Activated CD4-positive, alpha-beta T cell treated with anti-CD3 and anti-CD28 coated beads for 36 hours (primary cell): ENCODE measurements around the gene SNX24. TPM values are rescaled to one million over a fixed set of nuclear protein-coding genes. Genes with fewer than 3 reads are reported as not detected.
"Not testable (repeated sequence)": the region's sequence is repeated elsewhere in the genome, so short reads cannot be mapped to it uniquely, and the experiment has no call there.

Experiments used
- ATAC-seq: fragments of 200-7000 bp; cut with Tn5 transposase; one replicate; pipeline ENCODE4 v1.10.0; 2021; ENCODE audit warnings: mild to moderate bottlenecking, moderate library complexity
- CTCF ChIA-PET: fragments of 350-600 bp; sonication (Branson Sonifier 250); formaldehyde crosslinking; loops from one replicate; lab custom pipeline; 2021; ENCODE audit warnings: antibody characterized with exemption; lab: Charles Lee
- POLR2A ChIA-PET: fragments of 350-600 bp; sonication (Branson Sonifier 250); formaldehyde crosslinking; loops from one replicate; lab custom pipeline; 2021; ENCODE audit warnings: antibody characterized with exemption, inconsistent platforms; lab: Charles Lee
- DNase-seq: peaks from one replicate; pipeline ENCODE4 v3.0.0-alpha.2; 2020
- H3K27ac Mint-ChIP-seq: one replicate; pipeline ENCODE4 v1.8.0; 2021; ENCODE audit warnings: mixed read lengths
- H3K27me3 Mint-ChIP-seq: one replicate; pipeline ENCODE4 v1.8.0; 2021; ENCODE audit warnings: mixed read lengths
- H3K36me3 Mint-ChIP-seq: one replicate; pipeline ENCODE4 v1.8.0; 2021; ENCODE audit warnings: low read depth, mixed read lengths
- H3K4me1 Mint-ChIP-seq: one replicate; pipeline ENCODE4 v1.8.0; 2021; ENCODE audit warnings: mixed read lengths
- H3K4me3 Mint-ChIP-seq: one replicate; pipeline ENCODE4 v1.8.0; 2021; ENCODE audit warnings: mild to moderate bottlenecking, moderate library complexity, mixed read lengths
- H3K9me3 Mint-ChIP-seq: one replicate; pipeline ENCODE4 v1.8.0; 2021; ENCODE audit warnings: low read depth, mixed read lengths
- intact Hi-C, 2 experiments: fragments of 100-400 bp; cut with DNase I in 1 of 2; cut with micrococcal nuclease in 1 of 2; formaldehyde crosslinking; loops; one replicate each; pipeline versions ENCODE4 v1.14.2 to v1.15.1; 2022 to 2024; cut with DNase I, micrococcal nuclease
- total RNA-seq, 2 experiments: library from RNA; stranded (reverse); gene quantifications; one replicate each; pipeline ENCODE4 v1.2.3, GENCODE V29; 2021

The SNX24 gene
- total RNA-seq, 2 experiments from 2014 or later: 4.0 to 4.9 TPM

DNA sequence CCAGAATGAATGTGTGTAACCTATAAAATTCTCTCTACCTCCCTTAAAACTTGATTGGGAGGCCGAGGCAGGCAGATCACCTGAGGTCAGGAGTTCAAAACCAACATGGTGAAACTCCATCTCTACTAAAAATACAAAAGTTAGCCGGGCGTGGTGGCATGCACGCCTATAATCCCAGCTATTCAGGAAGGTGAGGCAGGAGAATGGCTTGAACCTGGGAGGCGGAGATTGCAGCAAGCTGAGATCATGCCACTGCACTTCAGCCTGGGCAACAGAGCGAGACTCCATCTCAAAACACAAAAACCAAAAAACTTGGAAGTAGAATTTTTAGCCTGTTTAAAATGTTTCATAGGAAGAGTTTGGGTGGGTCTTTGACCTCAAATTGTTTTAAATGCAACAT is 122.6 kb downstream of the SNX24 start:
- POLR2A ChIA-PET, H3K27ac Mint-ChIP-seq, DNase-seq, H3K4me3 Mint-ChIP-seq, intact Hi-C loops, H3K27me3 Mint-ChIP-seq, CTCF ChIA-PET, H3K36me3 Mint-ChIP-seq, ATAC-seq, H3K9me3 Mint-ChIP-seq, H3K4me1 Mint-ChIP-seq: not testable (repeated sequence)

DNA sequence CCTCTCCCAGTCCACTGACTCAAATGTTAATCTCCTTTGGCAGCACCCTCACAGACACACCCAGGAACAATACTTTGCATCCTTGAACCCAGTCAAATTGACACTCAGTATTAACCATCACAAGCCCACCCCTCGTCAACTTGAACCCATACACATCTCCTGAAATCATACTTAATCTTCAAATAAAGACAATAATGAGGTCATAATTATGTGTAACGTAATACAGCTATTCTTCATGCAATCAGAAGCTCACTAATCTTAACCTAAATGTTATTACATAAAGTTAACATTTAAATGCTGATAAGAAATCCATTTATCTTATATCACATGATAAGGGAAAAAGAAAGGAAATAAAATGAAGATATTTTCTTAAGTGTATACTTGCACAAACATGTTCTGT is 125.9 kb downstream of the SNX24 start:
- Mint-ChIP-seq H3K4me3 (no peak overlapping the region), H3K27ac (no peak overlapping the region), H3K36me3 (peaks cover 3% of the 10 kb centered on the region), H3K4me1 (no peaks in the 10 kb centered on the region), H3K9me3 (no peaks in the 10 kb centered on the region), H3K27me3 (no peaks in the 10 kb centered on the region)
- DNase-seq (no peak), ATAC-seq (no peak)
- intact Hi-C loops: no loop called here
- ChIA-PET CTCF (no interaction called here), POLR2A (no interaction called here)

DNA sequence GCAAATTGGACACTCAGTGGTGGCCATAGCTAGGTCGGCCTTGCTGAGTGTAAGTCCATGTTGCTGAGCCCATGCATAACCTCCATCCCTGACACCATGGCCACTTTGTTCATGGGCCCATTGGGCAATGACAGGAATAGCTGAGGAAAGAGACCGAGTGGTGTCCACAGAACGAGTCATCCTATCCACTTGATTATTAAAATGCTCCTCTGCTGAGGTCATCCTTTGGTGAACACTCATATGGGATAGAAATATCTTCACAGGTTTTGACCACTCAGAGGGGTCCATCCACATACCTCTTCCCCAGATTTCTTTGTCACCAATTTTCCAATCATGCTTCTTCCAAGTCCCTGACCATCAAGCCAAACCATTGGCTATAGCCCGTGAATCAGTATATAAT is 127.5 kb downstream of the SNX24 start:
- CTCF ChIA-PET: no interaction called here
- Mint-ChIP-seq H3K4me1 (no peaks in the 10 kb centered on the region), H3K4me3 (no peak overlapping the region), H3K9me3 (no peaks in the 10 kb centered on the region), H3K36me3 (peaks cover 3% of the 10 kb centered on the region), H3K27me3 (no peaks in the 10 kb centered on the region), H3K27ac (no peak overlapping the region)
- POLR2A ChIA-PET: no interaction called here
- intact Hi-C loops: no loop called here
- no peak for DNase-seq
- ATAC-seq: no peak

DNA sequence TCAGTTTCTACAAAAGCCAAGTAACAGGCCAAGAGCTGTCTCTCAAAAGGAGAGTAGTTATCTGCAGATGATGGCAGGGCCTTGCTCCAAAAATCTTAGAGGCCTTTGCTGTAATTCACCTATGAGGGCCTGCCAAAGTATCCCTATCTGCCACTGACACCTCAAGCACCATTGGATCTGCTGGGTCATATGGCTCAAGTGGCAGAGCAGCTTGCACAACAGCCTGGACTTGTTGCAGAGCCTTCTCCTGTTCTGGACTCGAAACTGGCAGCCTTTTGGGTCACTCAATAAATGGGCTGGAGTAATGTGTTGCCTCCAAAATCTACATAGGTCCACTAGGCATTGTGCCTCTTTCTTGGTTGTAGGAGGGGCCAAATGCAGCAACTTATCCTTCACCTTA is 128.3 kb downstream of the SNX24 start:
- CTCF ChIA-PET, ATAC-seq, H3K4me3 Mint-ChIP-seq, H3K36me3 Mint-ChIP-seq, H3K9me3 Mint-ChIP-seq, H3K27ac Mint-ChIP-seq, POLR2A ChIA-PET, H3K4me1 Mint-ChIP-seq, H3K27me3 Mint-ChIP-seq, DNase-seq, intact Hi-C loops: not testable (repeated sequence)

DNA sequence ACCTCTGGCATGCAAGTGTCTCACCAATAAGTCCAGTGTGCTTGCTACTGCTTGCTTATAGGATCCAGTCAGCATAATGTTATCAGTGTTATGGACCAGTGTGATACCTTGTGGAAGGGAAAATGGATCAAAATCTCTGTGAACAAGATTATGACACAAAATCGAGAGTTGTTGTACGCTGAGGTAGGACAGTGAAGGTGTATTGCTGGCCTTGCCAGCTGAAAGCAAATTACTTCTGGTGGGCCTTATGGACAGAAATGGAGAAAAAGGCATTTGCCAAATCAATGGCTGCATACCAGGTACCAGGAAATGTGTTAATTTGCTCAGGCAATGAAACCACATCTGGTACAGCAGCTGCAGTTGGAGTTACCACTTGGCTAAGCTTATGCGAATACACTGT is 128.8 kb downstream of the SNX24 start:
- H3K4me3 Mint-ChIP-seq, H3K27ac Mint-ChIP-seq, POLR2A ChIA-PET, intact Hi-C loops, ATAC-seq, H3K4me1 Mint-ChIP-seq, H3K36me3 Mint-ChIP-seq, H3K9me3 Mint-ChIP-seq, CTCF ChIA-PET, DNase-seq, H3K27me3 Mint-ChIP-seq: not testable (repeated sequence)

DNA sequence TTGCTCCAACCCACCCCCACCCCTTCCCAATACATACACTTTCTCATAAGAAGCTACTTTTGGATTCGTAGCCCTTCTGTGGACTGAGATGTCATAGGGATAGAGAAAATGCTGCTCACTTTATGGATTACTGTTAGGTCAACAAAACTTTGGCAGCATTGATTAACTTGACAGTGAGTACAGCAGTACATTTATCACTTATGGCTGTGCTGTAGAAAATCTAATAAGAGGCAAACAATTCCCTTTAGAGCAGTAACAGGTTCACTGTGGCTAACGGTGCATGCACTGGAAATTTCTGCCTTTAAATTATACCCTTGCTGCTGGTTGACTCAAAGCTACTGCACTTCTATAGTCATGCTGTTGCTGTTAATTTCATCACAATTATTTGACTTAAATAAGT is 131.9 kb downstream of the SNX24 start:
- no peak for ATAC-seq
- DNase-seq: no peak
- H3K27me3 Mint-ChIP-seq: no peaks in the 10 kb centered on the region
- intact Hi-C loops: no loop called here
- H3K4me1 Mint-ChIP-seq: no peaks in the 10 kb centered on the region
- no peak overlapping the region for H3K4me3 Mint-ChIP-seq
- CTCF ChIA-PET: interaction anchor here (0.6 kb wide), 1 partner anchor 61 kb away, joined by 5 read pairs; no protein-coding TSS in a partner anchor
- no peak overlapping the region for H3K27ac Mint-ChIP-seq
- no peaks in the 10 kb centered on the region for H3K36me3 Mint-ChIP-seq
- no peaks in the 10 kb centered on the region for H3K9me3 Mint-ChIP-seq
- POLR2A ChIA-PET: no interaction called here

DNA sequence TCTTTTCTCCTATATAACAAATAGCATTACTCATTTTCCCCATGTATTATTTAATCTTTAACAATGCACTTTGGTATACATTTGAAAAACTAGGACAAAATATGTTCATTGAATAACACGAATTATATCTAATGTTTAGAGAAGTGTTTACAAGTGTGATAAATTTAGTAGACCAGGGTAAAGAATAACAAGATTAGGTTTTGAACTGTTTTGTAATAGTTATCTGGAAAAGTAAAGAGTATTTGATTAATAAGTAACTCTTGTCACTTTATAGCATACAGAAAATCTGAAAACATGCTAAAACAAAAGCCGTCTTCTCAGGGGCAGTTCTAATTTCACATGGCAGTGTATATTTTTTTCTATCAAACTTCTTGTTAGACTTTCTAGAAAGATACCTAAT is 132.7 kb downstream of the SNX24 start:
- DNase-seq (no peak), ATAC-seq (no peak)
- no peaks in the 10 kb centered on the region for H3K27me3 Mint-ChIP-seq
- H3K9me3 Mint-ChIP-seq: no peaks in the 10 kb centered on the region
- H3K4me1 Mint-ChIP-seq: no peaks in the 10 kb centered on the region
- H3K27ac Mint-ChIP-seq: no peak overlapping the region
- intact Hi-C loops: no loop called here
- CTCF ChIA-PET: interaction anchor here (0.6 kb wide), 1 partner anchor 62 kb away, joined by 5 read pairs; no protein-coding TSS in a partner anchor
- POLR2A ChIA-PET: no interaction called here
- H3K36me3 Mint-ChIP-seq: no peaks in the 10 kb centered on the region
- H3K4me3 Mint-ChIP-seq: no peak overlapping the region

DNA sequence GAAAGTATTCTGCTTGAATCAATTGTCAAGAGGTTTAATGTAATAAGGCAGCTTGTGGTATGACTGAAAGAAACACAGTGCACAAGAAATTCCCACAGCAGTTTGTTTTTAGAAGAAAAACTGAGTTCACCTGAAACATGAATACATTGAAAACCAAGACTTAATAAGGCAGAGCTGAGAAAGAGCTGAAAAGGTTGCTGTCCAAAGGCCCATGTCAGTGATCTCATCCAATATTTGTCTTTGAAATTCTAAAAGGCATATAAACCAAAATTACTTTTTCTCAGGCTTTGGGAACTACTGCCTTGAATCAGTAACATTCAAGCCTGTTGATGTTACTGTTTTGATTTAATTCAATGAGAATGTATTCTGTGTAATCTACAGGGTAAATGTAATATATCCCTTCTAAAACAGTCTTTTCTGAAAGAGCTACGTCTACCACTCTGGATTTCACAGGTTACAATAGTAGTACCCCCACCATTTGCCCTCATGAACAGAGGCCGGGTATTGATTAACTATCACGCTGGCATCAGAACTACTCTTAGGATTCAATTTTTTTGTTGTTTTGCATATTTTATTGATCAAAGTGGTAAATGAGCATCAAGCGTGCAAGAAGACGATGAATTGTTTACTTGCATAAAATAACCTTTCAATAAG is 133.4 kb downstream of the SNX24 start:
- DNase-seq (no peak), ATAC-seq (no peak)
- ChIA-PET CTCF (interaction anchor here (1.1 kb wide), 1 partner anchor 82 kb away, joined by 3 read pairs; no protein-coding TSS in a partner anchor), POLR2A (no interaction called here)
- Mint-ChIP-seq H3K9me3 (no peaks in the 10 kb centered on the region), H3K4me3 (no peak overlapping the region), H3K4me1 (no peaks in the 10 kb centered on the region), H3K27me3 (no peaks in the 10 kb centered on the region), H3K27ac (no peak overlapping the region), H3K36me3 (no peaks in the 10 kb centered on the region)
- intact Hi-C loops: no loop called here

DNA sequence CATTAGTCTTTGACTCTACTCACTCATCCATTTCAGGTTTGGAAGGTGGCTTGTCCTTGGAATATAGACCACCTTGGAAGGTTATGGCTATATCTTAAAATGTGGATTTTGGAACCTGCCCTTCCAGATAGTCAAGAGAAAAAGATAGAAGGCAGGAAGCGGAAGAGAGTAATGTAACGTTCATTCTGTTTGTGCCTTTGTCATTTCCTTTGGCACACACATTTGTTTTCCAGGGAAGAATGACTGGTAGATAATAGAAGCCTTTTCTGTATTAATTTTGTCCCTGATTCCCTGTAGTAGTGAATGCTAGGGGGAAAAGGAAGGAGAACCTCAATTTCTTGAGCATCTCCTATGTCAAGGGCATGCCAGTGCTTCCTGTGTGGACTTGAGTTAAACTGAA is 136.4 kb downstream of the SNX24 start:
- intact Hi-C loops: no loop called here

DNA sequence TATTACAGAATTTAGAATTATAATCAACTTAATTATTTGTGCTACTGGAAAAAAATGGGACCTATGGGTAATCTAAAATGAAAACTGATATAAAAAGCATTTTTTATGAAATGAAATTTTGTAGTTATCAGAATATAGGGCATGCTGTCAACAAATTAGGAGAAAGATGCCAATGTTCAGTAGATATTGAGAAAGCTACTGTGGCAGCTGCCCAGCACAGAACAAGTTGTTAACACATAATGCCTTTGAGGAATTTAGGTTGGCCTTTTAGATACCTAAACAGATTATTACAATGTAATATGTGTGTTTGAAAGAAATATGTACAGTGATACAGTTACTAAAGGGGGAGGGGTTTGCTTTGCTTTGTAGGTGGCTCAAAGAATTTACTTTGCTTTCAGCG is 137.0 kb downstream of the SNX24 start:
- no peaks in the 10 kb centered on the region for H3K36me3 Mint-ChIP-seq
- no peaks in the 10 kb centered on the region for H3K4me1 Mint-ChIP-seq
- intact Hi-C loops: no loop called here
- H3K27me3 Mint-ChIP-seq: no peaks in the 10 kb centered on the region
- H3K27ac Mint-ChIP-seq: no peak overlapping the region
- H3K4me3 Mint-ChIP-seq: no peak overlapping the region
- H3K9me3 Mint-ChIP-seq: no peaks in the 10 kb centered on the region
- ChIA-PET POLR2A (no interaction called here), CTCF (no interaction called here)
- ATAC-seq (no peak), DNase-seq (no peak)

More for the DNA sequence above, 136.4 kb downstream of the SNX24 start:
- ChIA-PET CTCF (interaction anchor here (1.5 kb wide), 1 partner anchor 11 kb away, joined by 3 read pairs; no protein-coding TSS in a partner anchor), POLR2A (no interaction called here)
- Mint-ChIP-seq H3K4me3 (no peak overlapping the region), H3K9me3 (no peaks in the 10 kb centered on the region), H3K36me3 (no peaks in the 10 kb centered on the region), H3K27ac (no peak overlapping the region), H3K4me1 (no peaks in the 10 kb centered on the region), H3K27me3 (no peaks in the 10 kb centered on the region)
- DNase-seq (no peak), ATAC-seq (no peak)

DNA sequence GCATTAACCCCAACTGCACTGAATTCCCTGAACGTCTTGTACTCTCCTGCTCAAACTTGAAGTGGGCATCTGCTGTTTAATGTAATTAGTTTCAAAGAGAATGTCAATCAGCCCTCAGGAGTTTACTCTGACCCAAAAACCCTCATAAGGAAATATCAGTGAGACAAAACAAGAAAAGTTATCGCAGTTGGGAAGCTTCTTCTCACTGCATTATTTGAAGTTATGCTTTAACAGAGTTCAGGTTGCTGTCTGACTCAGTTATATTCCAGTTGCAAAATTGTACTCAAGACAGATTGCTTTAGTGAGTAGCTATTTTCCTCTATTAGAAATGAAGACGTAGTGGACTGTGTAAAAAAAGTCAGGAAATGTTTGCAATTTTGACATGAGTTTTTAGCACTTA is 139.0 kb downstream of the SNX24 start:
- Mint-ChIP-seq H3K4me1 (no peaks in the 10 kb centered on the region), H3K36me3 (no peaks in the 10 kb centered on the region), H3K4me3 (no peak overlapping the region), H3K27ac (no peak overlapping the region), H3K9me3 (no peaks in the 10 kb centered on the region), H3K27me3 (no peaks in the 10 kb centered on the region)
- POLR2A ChIA-PET: no interaction called here
- DNase-seq: no peak
- intact Hi-C loops: no loop called here
- CTCF ChIA-PET: interaction anchor here (1.0 kb wide), 1 partner anchor 9 kb away, joined by 3 read pairs; no protein-coding TSS in a partner anchor
- no peak for ATAC-seq

DNA sequence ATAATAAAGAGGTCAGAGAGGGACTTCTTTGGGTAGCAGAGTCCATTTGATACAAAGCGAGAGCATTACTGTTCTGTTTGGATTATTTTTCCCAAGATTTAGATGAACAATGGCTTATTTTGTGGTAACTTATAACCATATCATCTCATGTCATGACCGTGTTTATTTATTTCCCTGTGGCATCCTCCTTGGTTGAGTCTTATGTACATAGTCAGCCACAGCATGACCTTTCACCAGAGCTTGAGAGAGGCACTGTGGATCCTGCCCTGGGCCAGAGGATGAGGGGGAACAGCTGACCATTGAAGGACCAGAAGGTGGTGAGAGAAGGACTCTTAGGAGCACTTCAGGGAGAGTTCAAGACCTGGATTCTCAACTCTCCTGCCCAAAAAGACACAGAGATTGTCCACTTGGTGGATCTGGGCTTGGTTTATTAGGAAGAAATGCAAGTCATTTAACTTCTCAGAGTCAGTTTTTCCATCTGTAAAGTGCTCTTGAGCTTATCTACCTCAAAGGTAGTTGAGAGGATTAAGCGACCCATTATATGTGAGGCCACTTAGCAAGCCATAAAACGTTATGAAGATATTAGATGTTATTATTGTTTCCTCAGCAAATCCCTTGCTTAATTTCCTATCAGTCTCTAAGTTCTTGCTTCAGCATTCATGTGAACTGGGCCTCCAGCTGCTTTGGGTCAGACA is 139.7 kb downstream of the SNX24 start:
- Mint-ChIP-seq H3K4me1 (no peaks in the 10 kb centered on the region), H3K36me3 (no peaks in the 10 kb centered on the region), H3K4me3 (no peak overlapping the region), H3K27me3 (no peaks in the 10 kb centered on the region), H3K27ac (no peak overlapping the region), H3K9me3 (no peaks in the 10 kb centered on the region)
- intact Hi-C loops: no loop called here
- ATAC-seq (no peak), DNase-seq (no peak)
- ChIA-PET POLR2A (no interaction called here), CTCF (interaction anchor here (0.6 kb wide), 1 partner anchor 9 kb away, joined by 3 read pairs; no protein-coding TSS in a partner anchor)
